ENCODE measurements around the gene GPBP1.
"Not testable (repeated sequence)": the region's sequence is repeated elsewhere in the genome, so short reads cannot be mapped to it uniquely, and the experiment has no call there.

GPBP1 gene

DNA sequence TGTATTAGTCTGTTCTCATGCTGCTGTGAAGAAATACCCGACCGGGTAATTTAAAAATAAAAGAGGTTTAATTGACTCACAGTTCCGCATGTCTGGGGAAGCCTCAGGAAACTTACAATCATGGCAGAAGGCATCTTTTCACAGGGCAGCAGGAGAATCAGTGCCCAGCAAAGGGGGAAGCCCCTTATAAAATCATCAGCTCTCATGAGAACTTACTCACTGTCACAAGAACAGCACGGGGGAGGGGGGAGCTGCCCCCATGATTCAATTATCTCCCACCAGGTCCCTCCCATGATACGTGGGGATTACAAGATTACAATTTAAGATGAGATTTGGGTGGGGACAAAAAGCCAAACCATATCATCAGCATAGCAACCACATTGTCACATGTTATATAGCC is 102.5 kb downstream of the GPBP1 start:
- DNase-seq = no peak

GRCh38 chr5:57277085-57277484 is 103.2 kb downstream of the GPBP1 start:
- DNase-seq = no peak

GRCh38 chr5:57280853-57281252 is 107.0 kb downstream of the GPBP1 start:
- DNase-seq = no peak

DNA sequence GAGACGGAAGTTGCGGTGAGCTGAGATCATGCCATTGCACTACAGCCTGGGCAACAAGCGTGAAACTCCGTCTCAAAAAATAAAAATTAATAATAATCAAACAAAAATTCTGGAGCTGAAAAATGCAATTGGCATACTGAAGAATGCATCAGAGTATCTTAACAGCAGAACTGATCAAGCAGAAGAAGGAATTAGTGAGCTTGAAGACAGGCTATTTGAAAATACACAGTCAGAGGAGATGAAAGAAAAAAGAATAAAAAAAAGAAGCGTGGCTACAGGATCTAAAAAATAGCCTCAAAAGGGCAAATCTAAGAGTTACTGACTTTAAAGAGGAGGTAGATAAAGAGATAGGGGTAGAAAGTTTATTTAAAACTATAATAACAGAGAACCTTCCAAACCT is 111.2 kb downstream of the GPBP1 start:
- not testable (repeated sequence) for DNase-seq

DNA sequence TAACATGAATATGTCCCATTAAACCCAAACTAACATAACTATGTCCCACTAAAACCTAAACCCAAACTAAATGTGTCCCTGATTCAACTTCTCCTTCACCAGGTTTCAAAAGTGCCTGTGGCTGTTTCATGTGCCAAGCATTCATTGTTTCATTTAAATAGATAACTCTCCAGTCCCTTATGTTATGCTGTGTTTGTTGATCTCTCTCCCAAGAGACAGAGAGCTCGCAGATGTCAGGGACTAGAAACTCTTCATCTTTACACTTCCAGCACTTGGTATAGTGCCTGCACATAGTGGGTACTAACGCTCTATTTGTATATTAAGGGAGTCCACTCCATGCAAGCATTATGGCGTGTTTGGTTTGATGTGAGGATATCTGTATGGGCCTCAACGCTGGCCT is 118.0 kb downstream of the GPBP1 start:
- DNase-seq = no peak

DNA sequence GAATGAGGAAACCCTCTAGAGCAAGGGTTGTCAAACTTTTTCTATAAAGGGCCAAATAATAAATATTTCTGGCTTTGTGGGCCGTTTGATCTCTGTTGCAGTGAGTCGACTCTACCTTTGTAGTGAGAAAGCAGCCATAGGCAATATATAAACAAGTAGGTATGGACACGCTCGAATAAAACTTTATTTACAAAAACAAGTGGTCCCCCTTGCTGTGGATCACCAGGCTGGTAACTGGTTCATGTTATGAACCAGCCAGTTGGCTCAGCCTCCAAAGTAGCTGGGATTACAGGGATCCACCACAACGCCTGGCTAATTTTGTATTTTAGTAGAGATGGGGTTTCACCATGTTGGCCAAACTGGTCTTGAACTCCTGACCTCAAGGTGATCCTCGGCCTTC is 118.5 kb downstream of the GPBP1 start:
- DNase-seq = no peak

DNA sequence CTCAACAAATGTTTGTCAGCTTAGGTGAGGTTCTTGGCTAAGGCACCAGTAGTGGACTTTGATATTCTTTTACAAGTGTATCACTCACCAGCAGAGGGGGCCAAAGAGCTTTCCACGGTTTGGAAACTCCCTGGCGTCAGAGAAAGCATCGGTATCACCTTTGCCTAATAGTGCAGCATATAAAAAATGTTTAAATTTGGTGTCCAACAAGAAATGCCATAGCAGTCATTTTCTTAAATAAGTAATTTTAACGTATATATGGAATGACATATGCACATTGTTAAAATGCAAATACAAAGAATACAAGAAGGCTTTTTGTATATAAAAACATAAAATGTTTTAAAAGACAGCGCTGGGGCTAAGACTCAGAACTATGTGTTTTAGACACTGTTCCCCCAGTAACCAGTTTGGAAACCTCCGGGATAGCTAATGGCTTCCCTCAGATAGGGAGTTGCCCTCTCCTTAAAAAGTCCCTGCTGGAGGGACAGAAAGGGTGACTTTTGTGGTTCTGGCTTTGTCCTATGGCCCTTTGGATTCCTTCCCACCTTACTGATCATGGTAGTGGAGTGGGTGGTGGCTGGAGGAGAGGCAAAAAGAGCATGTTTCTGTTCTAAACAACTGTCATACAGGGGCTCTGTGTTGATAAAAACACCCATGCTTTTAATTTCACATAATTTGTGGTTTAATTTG is 124.6 kb downstream of the GPBP1 start:
- peak in 44 of 51 donors; percentile 2 to 90 (median 50) for DNase-seq

- peak in 11 of 51 donors; percentile 3 to 74 (median 11) for DNase-seq
Measured at GRCh38 chr5:57298985-57299491, 125.2 kb downstream of the GPBP1 start.

- DNase-seq = no peak
Measured at GRCh38 chr5:57299986-57300385, 126.1 kb downstream of the GPBP1 start.

- no peak for DNase-seq
Measured at GRCh38 chr5:57302164-57302563, 128.3 kb downstream of the GPBP1 start.

GRCh38 chr5:57302643-57303042 is 128.8 kb downstream of the GPBP1 start:
- DNase-seq = no peak

DNA sequence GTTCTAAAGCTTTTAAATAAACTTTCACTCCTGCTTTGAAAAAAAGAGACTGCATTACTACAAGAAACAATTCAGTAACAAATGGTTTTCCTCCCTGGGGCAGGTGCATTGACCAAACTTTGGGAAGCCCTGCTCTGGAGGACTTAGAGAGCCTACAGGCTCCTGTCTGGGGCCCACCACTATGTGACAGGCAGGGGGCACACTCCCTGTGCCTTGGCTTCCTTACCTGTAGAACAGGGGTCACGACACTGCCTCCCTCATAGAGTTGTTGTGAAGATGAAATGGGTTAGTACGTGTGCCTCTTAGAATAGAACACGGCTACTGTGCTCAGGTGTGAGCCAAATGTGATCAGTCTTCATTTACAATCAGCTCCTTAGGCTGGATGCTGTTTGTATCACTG is 130.1 kb downstream of the GPBP1 start:
- no peak for DNase-seq

- no peak for DNase-seq
Measured at GRCh38 chr5:57304931-57305330, 131.1 kb downstream of the GPBP1 start.

GRCh38 chr5:57306359-57306758 is 132.5 kb downstream of the GPBP1 start:
- no peak for DNase-seq

- DNase-seq = no peak
Measured at GRCh38 chr5:57307516-57307915, 133.7 kb downstream of the GPBP1 start.

GRCh38 chr5:57309022-57309421 is 135.2 kb downstream of the GPBP1 start:
- not testable (repeated sequence) for DNase-seq

- DNase-seq = no peak
Measured at GRCh38 chr5:57311251-57311650, 137.4 kb downstream of the GPBP1 start.

- DNase-seq = no peak
Measured at GRCh38 chr5:57311921-57312735, 138.3 kb downstream of the GPBP1 start.

- DNase-seq = no peak
Measured at GRCh38 chr5:57313716-57314115, 139.9 kb downstream of the GPBP1 start.

All from hypothalamus (tissue), 51 donors.